ENCODE results near the gene LPP. TPM values are rescaled to one million over a fixed set of nuclear protein-coding genes. Genes with fewer than 3 reads are reported as not detected.

The LPP gene
- polyA plus RNA-seq, 2 of the 4 experiments (the other 2 are of a cell fraction), result 11.0 to 30.8 TPM

GRCh38 chr3:188671971-188672370 lies 518.0 kb downstream of the LPP start (continued):
- TF ChIP-seq, protein P1, sequence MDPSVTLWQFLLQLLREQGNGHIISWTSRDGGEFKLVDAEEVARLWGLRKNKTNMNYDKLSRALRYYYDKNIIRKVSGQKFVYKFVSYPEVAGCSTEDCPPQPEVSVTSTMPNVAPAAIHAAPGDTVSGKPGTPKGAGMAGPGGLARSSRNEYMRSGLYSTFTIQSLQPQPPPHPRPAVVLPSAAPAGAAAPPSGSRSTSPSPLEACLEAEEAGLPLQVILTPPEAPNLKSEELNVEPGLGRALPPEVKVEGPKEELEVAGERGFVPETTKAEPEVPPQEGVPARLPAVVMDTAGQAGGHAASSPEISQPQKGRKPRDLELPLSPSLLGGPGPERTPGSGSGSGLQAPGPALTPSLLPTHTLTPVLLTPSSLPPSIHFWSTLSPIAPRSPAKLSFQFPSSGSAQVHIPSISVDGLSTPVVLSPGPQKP (IDR thresholded peaks at IDR 0.05; ENCODE audit: low read depth, low read length), result no peak
- no peak for TF ChIP-seq HDAC2 (IDR thresholded peaks at IDR 0.05)

DNA sequence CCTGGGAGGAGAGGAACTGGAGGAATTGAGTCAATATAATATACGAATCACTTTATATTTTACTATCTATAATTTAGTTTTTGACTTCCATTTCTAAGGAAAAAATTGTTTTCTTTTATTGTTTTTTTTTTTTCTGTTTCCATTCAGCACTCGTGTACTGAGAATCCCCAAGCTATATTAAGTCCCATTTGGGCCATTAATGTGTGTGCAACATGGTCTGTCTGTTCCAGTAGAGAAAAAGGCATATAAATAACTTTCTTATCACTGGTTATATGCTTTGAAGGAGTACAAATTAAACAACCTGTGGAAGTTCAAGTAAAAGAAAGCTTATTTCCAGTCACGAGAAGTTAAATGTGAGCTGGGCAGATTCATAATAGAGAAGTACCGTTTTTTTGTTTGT lies 518.9 kb downstream of the LPP start:
- no peak for ATAC-seq
- H3K27ac ChIP-seq, result no peak overlapping the region
- H3K4me2 ChIP-seq, result no peak overlapping the region
- no peak for FAIRE-seq
- H3K4me3 ChIP-seq, result no peak overlapping the region
- TF ChIP-seq GATA3 (IDR thresholded peaks at IDR 0.05; ENCODE audit: borderline replicate concordance) (no peak), ZC3H11A (IDR thresholded peaks at IDR 0.05) (no peak), CEBPB (IDR thresholded peaks at IDR 0.05) (no peak), EHMT2 (IDR thresholded peaks at IDR 0.05; ENCODE audit: low read depth) (no peak)
- CTCF ChIA-PET, result no interaction called here
- POLR2A ChIA-PET, result no interaction called here
- peaks cover 25% of the 10 kb centered on the region for H3K4me1 ChIP-seq
- WGBS (ENCODE audit: missing lambda C conversion rate), result 80% methylated on average over 4 of the region's 4 CpGs
- DNase-seq (ENCODE audit: low read depth in 1 of 2, low spot score in 1 of 2), result no peak
- no peaks in the 10 kb centered on the region for H3K9me3 ChIP-seq

DNA sequence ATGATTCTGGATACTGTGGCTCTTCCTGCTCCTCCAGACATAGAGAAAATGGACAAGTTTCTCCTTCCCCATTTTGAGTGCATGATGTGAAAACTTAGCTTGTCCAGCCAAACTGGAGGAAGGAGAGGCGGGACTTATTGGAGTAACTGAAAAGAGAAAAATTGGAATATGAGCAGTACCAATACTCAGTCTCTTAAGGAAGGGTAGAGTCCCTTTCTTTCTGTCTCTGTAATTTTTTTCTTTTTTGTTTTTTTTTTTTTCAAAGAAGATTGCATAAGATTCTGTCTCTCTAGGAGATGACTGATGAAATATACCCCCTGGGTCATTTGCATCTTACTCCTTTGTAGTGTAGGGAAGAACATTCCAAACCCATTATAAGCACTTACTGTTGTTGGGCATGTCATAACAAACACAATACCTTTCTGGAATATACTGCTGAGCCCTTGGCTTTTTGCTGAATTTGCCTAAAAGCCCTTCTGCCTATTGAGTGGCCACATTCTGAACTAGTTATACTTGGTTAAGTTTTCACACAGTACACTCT lies 519.8 kb downstream of the LPP start:
- peak overlapping the region; percentile 7 for H3K4me2 ChIP-seq
- peak overlapping the region; percentile 3 to 48; a peak in 1 of 6 replicates for H3K27ac ChIP-seq
- 0 out of 4 replicates have a peak, but pooled peaks of 1 of the 2 experiments have one; percentile 20 for TF ChIP-seq CEBPB (IDR thresholded peaks at IDR 0.05)
- no peak for TF ChIP-seq FOXS1 (CRISPR knock-in tag; IDR thresholded peaks at IDR 0.05)
- H3K4me1 ChIP-seq, result peaks cover 25% of the 10 kb centered on the region
- POLR2A ChIA-PET, result no interaction called here
- 100% methylated on average over 1 of the region's 1 CpG for WGBS (ENCODE audit: missing lambda C conversion rate)
- CTCF ChIA-PET, result no interaction called here
- H3K4me3 ChIP-seq, result no peak overlapping the region
- no peaks in the 10 kb centered on the region for H3K9me3 ChIP-seq
- FAIRE-seq (no peak), ATAC-seq (peak; percentile 24 to 47; a peak in 1 of 6 replicates), DNase-seq (ENCODE audit: low read depth in 1 of 2, low spot score in 1 of 2) (peak in 1 of 2 experiments; percentile 23)

GRCh38 chr3:188674595-188674994 lies 520.6 kb downstream of the LPP start:
- CTCF ChIA-PET, result no interaction called here
- no peak overlapping the region for H3K4me2 ChIP-seq

DNA sequence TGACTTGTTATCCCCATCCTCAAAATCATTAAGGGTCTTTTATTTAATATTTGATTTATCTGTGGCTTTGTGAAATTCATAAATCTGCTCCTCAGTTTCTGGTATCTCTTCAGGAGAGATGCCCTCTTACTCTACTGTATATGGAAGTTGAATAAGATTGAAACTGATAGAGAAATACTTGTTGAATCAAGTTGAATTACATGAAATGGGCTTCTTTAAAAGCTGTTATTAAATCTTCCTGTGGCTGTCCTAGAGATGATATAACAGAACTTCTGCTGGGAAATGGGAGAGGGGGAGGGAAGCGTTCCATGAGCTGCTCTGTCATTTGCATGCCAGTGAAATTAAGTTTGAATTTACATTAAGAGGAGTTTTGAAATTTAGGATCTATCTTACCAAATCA lies 523.4 kb downstream of the LPP start:
- 100% methylated on average over 1 of the region's 1 CpG for WGBS (ENCODE audit: missing lambda C conversion rate)
- Histone ChIP-seq H3K27ac (no peak overlapping the region), H3K9me3 (no peaks in the 10 kb centered on the region), H3K4me2 (no peak overlapping the region), H3K4me1 (peaks cover 28% of the 10 kb centered on the region), H3K4me3 (no peak overlapping the region)
- FAIRE-seq (no peak), ATAC-seq (no peak), DNase-seq (ENCODE audit: low read depth in 1 of 2, low spot score in 1 of 2) (no peak)
- TF ChIP-seq, protein P2, sequence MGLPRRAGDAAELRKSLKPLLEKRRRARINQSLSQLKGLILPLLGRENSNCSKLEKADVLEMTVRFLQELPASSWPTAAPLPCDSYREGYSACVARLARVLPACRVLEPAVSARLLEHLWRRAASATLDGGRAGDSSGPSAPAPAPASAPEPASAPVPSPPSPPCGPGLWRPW (IDR thresholded peaks at IDR 0.05), result no peak
- TF ChIP-seq EHMT2 (IDR thresholded peaks at IDR 0.05; ENCODE audit: low read depth) (no peak), JUNB (IDR thresholded peaks at IDR 0.05) (no peak), SMC3 (IDR thresholded peaks at IDR 0.05) (no peak), KDM5A (IDR thresholded peaks at IDR 0.05) (no peak), POLR2A (IDR thresholded peaks at IDR 0.05; ENCODE audit: low read length) (no peak), NR3C1 (IDR thresholded peaks at IDR 0.05) (no peak), MAZ (IDR thresholded peaks at IDR 0.05; ENCODE audit: borderline replicate concordance, low read depth, low read length) (no peak), ZC3H11A (IDR thresholded peaks at IDR 0.05) (no peak), HOXA7 (CRISPR knock-in tag; IDR thresholded peaks at IDR 0.05) (no peak), ESRRA (IDR thresholded peaks at IDR 0.05; ENCODE audit: borderline replicate concordance, low read length) (no peak), POLR2AphosphoS2 (conservative IDR thresholded peaks at IDR 0.05; ENCODE audit: low read length) (no peak), TP53 (CRISPR knock-in tag; IDR thresholded peaks at IDR 0.05) (no peak), CHD4 (IDR thresholded peaks at IDR 0.05; ENCODE audit: borderline replicate concordance) (no peak), HEYL (CRISPR knock-in tag; IDR thresholded peaks at IDR 0.05) (no peak)
- TF ChIP-seq, protein P3, sequence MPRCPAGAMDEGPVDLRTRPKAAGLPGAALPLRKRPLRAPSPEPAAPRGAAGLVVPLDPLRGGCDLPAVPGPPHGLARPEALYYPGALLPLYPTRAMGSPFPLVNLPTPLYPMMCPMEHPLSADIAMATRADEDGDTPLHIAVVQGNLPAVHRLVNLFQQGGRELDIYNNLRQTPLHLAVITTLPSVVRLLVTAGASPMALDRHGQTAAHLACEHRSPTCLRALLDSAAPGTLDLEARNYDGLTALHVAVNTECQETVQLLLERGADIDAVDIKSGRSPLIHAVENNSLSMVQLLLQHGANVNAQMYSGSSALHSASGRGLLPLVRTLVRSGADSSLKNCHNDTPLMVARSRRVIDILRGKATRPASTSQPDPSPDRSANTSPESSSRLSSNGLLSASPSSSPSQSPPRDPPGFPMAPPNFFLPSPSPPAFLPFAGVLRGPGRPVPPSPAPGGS (IDR thresholded peaks at IDR 0.05), result no peak
- TF ChIP-seq, protein P4, sequence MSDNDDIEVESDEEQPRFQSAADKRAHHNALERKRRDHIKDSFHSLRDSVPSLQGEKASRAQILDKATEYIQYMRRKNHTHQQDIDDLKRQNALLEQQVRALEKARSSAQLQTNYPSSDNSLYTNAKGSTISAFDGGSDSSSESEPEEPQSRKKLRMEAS (IDR thresholded peaks at IDR 0.05), result no peak
- TF ChIP-seq, protein P5, sequence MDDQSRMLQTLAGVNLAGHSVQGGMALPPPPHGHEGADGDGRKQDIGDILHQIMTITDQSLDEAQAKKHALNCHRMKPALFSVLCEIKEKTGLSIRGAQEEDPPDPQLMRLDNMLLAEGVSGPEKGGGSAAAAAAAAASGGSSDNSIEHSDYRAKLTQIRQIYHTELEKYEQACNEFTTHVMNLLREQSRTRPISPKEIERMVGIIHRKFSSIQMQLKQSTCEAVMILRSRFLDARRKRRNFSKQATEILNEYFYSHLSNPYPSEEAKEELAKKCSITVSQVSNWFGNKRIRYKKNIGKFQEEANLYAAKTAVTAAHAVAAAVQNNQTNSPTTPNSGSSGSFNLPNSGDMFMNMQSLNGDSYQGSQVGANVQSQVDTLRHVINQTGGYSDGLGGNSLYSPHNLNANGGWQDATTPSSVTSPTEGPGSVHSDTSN (IDR thresholded peaks at IDR 0.05), result no peak
- ChIA-PET CTCF (interaction anchor here (1.0 kb wide), 1 partner anchor 14 kb away, joined by 3 read pairs; no protein-coding TSS in a partner anchor), POLR2A (no interaction called here)

More at GRCh38 chr3:188674595-188674994, 520.6 kb downstream of the LPP start:
- no peak for ATAC-seq
- TF ChIP-seq FOXS1 (CRISPR knock-in tag; IDR thresholded peaks at IDR 0.05), result no peak
- TF ChIP-seq CBX2 (IDR thresholded peaks at IDR 0.05; ENCODE audit: borderline replicate concordance, low read depth), result no peak
- no peak for TF ChIP-seq CHD2 (IDR thresholded peaks at IDR 0.05; ENCODE audit: low read length, partially characterized antibody)
- no peak for TF ChIP-seq ZFP36 (IDR thresholded peaks at IDR 0.05; ENCODE audit: borderline replicate concordance, partially characterized antibody)
- TF ChIP-seq EHF (CRISPR knock-in tag; IDR thresholded peaks at IDR 0.05), result no peak
- TF ChIP-seq CHD4 (IDR thresholded peaks at IDR 0.05; ENCODE audit: borderline replicate concordance), result no peak
- TF ChIP-seq FOSL2 (IDR thresholded peaks at IDR 0.05), result no peak
- TF ChIP-seq FOSL2 (CRISPR knock-in tag; IDR thresholded peaks at IDR 0.05), result no peak
- no peak for TF ChIP-seq FOSB (CRISPR knock-in tag; IDR thresholded peaks at IDR 0.05)
- TF ChIP-seq JUNB (IDR thresholded peaks at IDR 0.05), result no peak
- no peak overlapping the region for H3K4me3 ChIP-seq
- POLR2A ChIA-PET, result no interaction called here
- no peak for FAIRE-seq
- H3K9me3 ChIP-seq, result no peaks in the 10 kb centered on the region
- no peak overlapping the region; a peak in 1 of 6 replicates for H3K27ac ChIP-seq
- WGBS (ENCODE audit: missing lambda C conversion rate), result 55% methylated on average over 3 of the region's 3 CpGs
- peaks cover 27% of the 10 kb centered on the region for H3K4me1 ChIP-seq
- DNase-seq (ENCODE audit: low read depth in 1 of 2, low spot score in 1 of 2), result no peak
